GM23338 (cell line): Measurements from ENCODE around the gene PRPH.

Experiments
- CTCF ChIP-seq, 2 experiments: fragments of 200-600 bp in 1 of 2; sonication (generic) in 1 of 2; conservative IDR thresholded peaks; 2 replicates each; pipeline versions ENCODE4 v1.5.1 to v1.6.1; 2016 to 2017; ENCODE audit warnings: antibody characterized with exemption in 2 of 2, low read depth in 2 of 2, mild to moderate bottlenecking in 2 of 2, moderate library complexity in 1 of 2
- EZH2 ChIP-seq: fragments of 200-600 bp; sonication (generic); IDR thresholded peaks from one replicate; pipeline ENCODE4 v1.8.0; 2017; ENCODE audit warnings: antibody characterized with exemption, mild to moderate bottlenecking, low read depth; ENCODE audit not compliant: unreplicated experiment

GRCh38 chr12:49338830-49339463, 44.0 kb downstream of the PRPH start:
- TF ChIP-seq EZH2 (no peak), CTCF (conservative IDR thresholded peaks at IDR 0.05; ENCODE audit: low read depth in 2 of 2) (no peak)
